Caco-2 (cell line): ENCODE data around the gene TAF3. TPM values are rescaled to one million over a fixed set of nuclear protein-coding genes. Genes with fewer than 3 reads are reported as not detected.

ENCODE experiments used
- BruUV-seq: library from RNA; stranded (reverse); fragments of 400-500 nt; replicated peaks from 2 replicates; lab custom pipeline; 2021; lab: Mats Ljungman, UMichigan
- CTCF ChIA-PET: fragments of 300-600 bp; sonication (Branson Sonifier 250); formaldehyde crosslinking; loops from one replicate; lab custom pipeline; 2022; ENCODE audit warnings: antibody characterized with exemption; lab: Charles Lee
- POLR2A ChIA-PET: fragments of 300-600 bp; sonication (Branson Sonifier 250); formaldehyde crosslinking; loops from one replicate; lab custom pipeline; 2022; ENCODE audit warnings: antibody characterized with exemption; lab: Charles Lee
- DNase-seq, 2 experiments: peaks; one replicate each; pipeline versions ENCODE4 v3.0.0 to v3.0.0-alpha.2; 2020 to 2022
- H3K27me3 ChIP-seq: replicated peaks from 2 replicates; pipeline ENCODE4 v1.6.0; 2011; ENCODE audit warnings: low read length; ENCODE audit not compliant: control insufficient read depth, insufficient read depth
- H3K36me3 ChIP-seq: 2 replicates; pipeline ENCODE4 v1.5.1; 2011; ENCODE audit warnings: low read length; ENCODE audit not compliant: control insufficient read depth, insufficient read depth
- H3K4me1 ChIP-seq: fragments of 250-450 bp; sonication (Bioruptor Pico); 2 replicates; pipeline ENCODE4 v1.5.1; 2020; ENCODE audit warnings: mild to moderate bottlenecking
- H3K4me3 ChIP-seq: 2 replicates; pipeline ENCODE4 v1.5.1; 2011; ENCODE audit warnings: low read depth, mild to moderate bottlenecking, control low read depth, low read length
- H3K9me3 ChIP-seq: fragments of 250-450 bp; sonication (Bioruptor Pico); 2 replicates; pipeline ENCODE4 v1.5.1; 2020; ENCODE audit warnings: mild to moderate bottlenecking, moderate library complexity
- H3K27ac Mint-ChIP-seq: one replicate; pipeline ENCODE4 v1.8.0; 2022; ENCODE audit warnings: mixed read lengths; ENCODE audit not compliant: unreplicated experiment
- H3K27me3 Mint-ChIP-seq: one replicate; pipeline ENCODE4 v1.8.0; 2022; ENCODE audit warnings: mixed read lengths; ENCODE audit not compliant: insufficient read depth, unreplicated experiment
- H3K36me3 Mint-ChIP-seq: one replicate; pipeline ENCODE4 v1.8.0; 2022; ENCODE audit warnings: mild to moderate bottlenecking, mixed read lengths; ENCODE audit not compliant: insufficient read depth, unreplicated experiment
- H3K4me1 Mint-ChIP-seq: one replicate; pipeline ENCODE4 v1.8.0; 2022; ENCODE audit warnings: low read depth, mixed read lengths; ENCODE audit not compliant: unreplicated experiment
- H3K4me3 Mint-ChIP-seq: one replicate; pipeline ENCODE4 v1.8.0; 2022; ENCODE audit warnings: mild to moderate bottlenecking, moderate library complexity, mixed read lengths; ENCODE audit not compliant: unreplicated experiment
- H3K9me3 Mint-ChIP-seq: one replicate; pipeline ENCODE4 v1.8.0; 2022; ENCODE audit warnings: mixed read lengths; ENCODE audit not compliant: unreplicated experiment
- CTCF ChIP-seq, 2 experiments: fragments of 200-600 bp in 1 of 2; IDR thresholded peaks; 1 replicate in 1 of 2; 2 replicates in 1 of 2; pipeline versions ENCODE4 v1.5.1 to v1.8.0; 2011 to 2022; ENCODE audit warnings: antibody characterized with exemption in 1 of 2, control low read depth in 1 of 2, inconsistent platforms in 1 of 2, low read depth in 1 of 2, low read length in 1 of 2, mild to moderate bottlenecking in 1 of 2, moderate library complexity in 1 of 2; ENCODE audit not compliant: insufficient read depth in 1 of 2, severe bottlenecking in 1 of 2, unreplicated experiment in 1 of 2
- intact Hi-C: fragments of 100-400 bp; cut with micrococcal nuclease; formaldehyde crosslinking; loops from one replicate; pipeline ENCODE4 v1.10.0; 2022; ENCODE audit not compliant: unreplicated experiment
- total RNA-seq: library from RNA; stranded (reverse); gene quantifications from 2 replicates; pipeline ENCODE4 v1.2.3, GENCODE V29; 2022

The TAF3 gene
- total RNA-seq, 1 experiment from 2014 or later, result 30.6 TPM

DNA sequence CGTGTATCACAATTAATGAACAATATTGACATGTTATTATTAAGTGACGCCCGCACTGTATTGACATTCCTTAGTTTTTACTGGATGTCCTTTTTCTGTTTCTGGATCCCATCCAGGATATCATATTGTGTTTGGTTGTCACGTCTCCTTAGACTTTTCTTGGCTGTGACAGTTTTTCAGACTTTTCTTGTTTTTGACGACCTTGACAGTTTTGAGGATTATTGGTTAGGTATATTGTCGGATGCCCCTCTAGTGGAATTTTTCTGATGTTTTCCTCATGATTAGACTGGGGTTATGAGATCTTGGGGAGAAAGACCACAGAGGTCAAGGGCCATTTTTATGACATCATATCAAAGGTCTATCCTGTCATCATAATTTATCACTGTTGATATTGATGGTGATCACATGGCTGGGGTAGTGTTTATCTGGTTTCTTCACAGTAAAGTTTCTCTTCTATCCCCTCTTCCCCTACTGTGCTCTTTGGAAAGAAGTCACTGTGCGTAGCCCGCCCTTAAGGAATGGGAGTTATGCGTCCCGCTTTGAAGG is 11.1 kb downstream of the TAF3 start:
- peaks cover 18% of the 10 kb centered on the region for H3K4me1 Mint-ChIP-seq
- no peak for TF ChIP-seq CTCF (IDR thresholded peaks at IDR 0.05; ENCODE audit: insufficient read depth in 1 of 2, low read depth in 1 of 2, low read length in 1 of 2, severe bottlenecking in 1 of 2, unreplicated experiment in 1 of 2)
- no peak overlapping the region for H3K4me3 Mint-ChIP-seq
- Histone ChIP-seq H3K27me3 (no peaks in the 10 kb centered on the region), H3K36me3 (no peaks in the 10 kb centered on the region; the same call in none of the 2 replicates), H3K9me3 (no peaks in the 10 kb centered on the region), H3K4me3 (no peak overlapping the region), H3K4me1 (no peaks in the 10 kb centered on the region)
- peak overlapping the region; percentile 44 for H3K27ac Mint-ChIP-seq
- BruUV-seq, result no TSS peak
- peaks cover 47% of the 10 kb centered on the region for H3K36me3 Mint-ChIP-seq
- no peaks in the 10 kb centered on the region for H3K27me3 Mint-ChIP-seq
- intact Hi-C loops, result no loop called here
- no peaks in the 10 kb centered on the region for H3K9me3 Mint-ChIP-seq
- ChIA-PET POLR2A (no interaction called here), CTCF (interaction anchor here (0.7 kb wide), 1 partner anchor 222 kb away, joined by 8 read pairs; no protein-coding TSS in a partner anchor)
- DNase-seq, result no peak

DNA sequence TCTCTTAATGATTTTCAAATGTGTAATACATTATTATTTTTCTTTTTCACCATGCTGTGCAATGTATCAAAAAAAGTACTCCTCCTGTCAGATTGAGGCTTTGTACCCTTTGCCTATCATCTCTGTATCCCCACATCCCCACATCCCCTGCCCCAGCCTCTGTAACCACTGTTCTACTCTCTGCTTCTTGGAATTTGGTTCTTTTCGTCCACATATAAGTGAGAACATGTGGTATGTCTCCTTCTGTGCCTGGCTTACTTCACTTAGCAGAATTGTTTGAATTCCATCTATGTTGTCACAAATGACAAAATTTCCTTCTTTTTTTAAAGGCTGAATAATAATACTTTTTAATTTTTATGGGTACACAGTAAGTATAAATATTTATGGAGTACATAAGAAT is 13.8 kb downstream of the TAF3 start:
- Mint-ChIP-seq H3K4me1 (peaks cover 15% of the 10 kb centered on the region), H3K27me3 (no peaks in the 10 kb centered on the region), H3K9me3 (peaks cover 12% of the 10 kb centered on the region), H3K27ac (no peak overlapping the region), H3K4me3 (no peak overlapping the region), H3K36me3 (peaks cover 33% of the 10 kb centered on the region)
- ChIA-PET POLR2A (interaction anchor here (0.7 kb wide), 1 partner anchor 14 kb away, joined by 5 read pairs; no protein-coding TSS in a partner anchor), CTCF (no interaction called here)
- intact Hi-C loops, result no loop called here
- TF ChIP-seq CTCF (IDR thresholded peaks at IDR 0.05; ENCODE audit: insufficient read depth in 1 of 2, low read depth in 1 of 2, low read length in 1 of 2, severe bottlenecking in 1 of 2, unreplicated experiment in 1 of 2), result no peak
- no peaks in the 10 kb centered on the region for H3K27me3 ChIP-seq
- no peak for DNase-seq
- no peaks in the 10 kb centered on the region for H3K9me3 ChIP-seq
- H3K4me3 ChIP-seq, result no peak overlapping the region
- H3K36me3 ChIP-seq, result no peaks in the 10 kb centered on the region
- BruUV-seq, result no TSS peak
- no peaks in the 10 kb centered on the region for H3K4me1 ChIP-seq

- Mint-ChIP-seq H3K9me3 (peaks cover 12% of the 10 kb centered on the region), H3K36me3 (peaks cover 26% of the 10 kb centered on the region), H3K4me3 (no peak overlapping the region), H3K27me3 (no peaks in the 10 kb centered on the region), H3K27ac (no peak overlapping the region), H3K4me1 (peaks cover 12% of the 10 kb centered on the region)
- Histone ChIP-seq H3K9me3 (no peaks in the 10 kb centered on the region), H3K27me3 (no peaks in the 10 kb centered on the region), H3K4me1 (no peaks in the 10 kb centered on the region), H3K36me3 (no peaks in the 10 kb centered on the region), H3K4me3 (no peak overlapping the region)
- no peak for DNase-seq
- intact Hi-C loops, result no loop called here
- ChIA-PET POLR2A (no interaction called here), CTCF (no interaction called here)
- TF ChIP-seq CTCF (IDR thresholded peaks at IDR 0.05; ENCODE audit: insufficient read depth in 1 of 2, low read depth in 1 of 2, low read length in 1 of 2, severe bottlenecking in 1 of 2, unreplicated experiment in 1 of 2), result no peak
- BruUV-seq, result no TSS peak
Observed at GRCh38 chr10:7833210-7833609, 14.9 kb downstream of the TAF3 start.
